DOHH2 (cell line): ENCODE results near the gene SLCO3A1.

ENCODE experiments used
- EZH2phosphoT487 ChIP-seq: fragments of 200-600 bp; sonication (generic); IDR thresholded peaks from 2 replicates; pipeline ENCODE4 v1.6.1; 2017; ENCODE audit warnings: borderline replicate concordance, mild to moderate bottlenecking, antibody characterized with exemption, low read length, moderate library complexity, mixed read lengths
- TF ChIP-seq, protein P1 (sequence below): fragments of 200-600 bp; sonication (generic); IDR thresholded peaks from one replicate; pipeline ENCODE4 v1.5.1; 2014; ENCODE audit warnings: antibody characterized with exemption, mild to moderate bottlenecking, low read depth, low read length; ENCODE audit not compliant: poor library complexity, severe bottlenecking

DNA sequence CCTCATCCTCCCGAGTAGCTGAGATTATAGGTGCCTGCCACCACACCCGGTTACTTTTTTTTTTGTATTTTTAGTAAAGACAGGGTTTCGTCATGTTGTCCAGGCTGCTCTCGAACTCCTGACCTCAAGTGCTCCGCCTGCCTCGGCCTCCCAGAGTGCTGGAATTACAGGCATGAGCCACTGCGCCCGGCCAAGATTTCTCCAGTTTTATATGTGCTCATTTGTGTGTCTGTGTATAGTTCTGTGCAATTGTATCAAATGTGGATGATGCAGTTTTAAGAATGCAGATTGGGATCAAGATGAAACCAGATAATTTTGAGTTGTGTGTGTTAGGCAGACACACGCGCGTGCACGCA, 68.3 kb downstream of the SLCO3A1 start:
- TF ChIP-seq, protein P1, sequence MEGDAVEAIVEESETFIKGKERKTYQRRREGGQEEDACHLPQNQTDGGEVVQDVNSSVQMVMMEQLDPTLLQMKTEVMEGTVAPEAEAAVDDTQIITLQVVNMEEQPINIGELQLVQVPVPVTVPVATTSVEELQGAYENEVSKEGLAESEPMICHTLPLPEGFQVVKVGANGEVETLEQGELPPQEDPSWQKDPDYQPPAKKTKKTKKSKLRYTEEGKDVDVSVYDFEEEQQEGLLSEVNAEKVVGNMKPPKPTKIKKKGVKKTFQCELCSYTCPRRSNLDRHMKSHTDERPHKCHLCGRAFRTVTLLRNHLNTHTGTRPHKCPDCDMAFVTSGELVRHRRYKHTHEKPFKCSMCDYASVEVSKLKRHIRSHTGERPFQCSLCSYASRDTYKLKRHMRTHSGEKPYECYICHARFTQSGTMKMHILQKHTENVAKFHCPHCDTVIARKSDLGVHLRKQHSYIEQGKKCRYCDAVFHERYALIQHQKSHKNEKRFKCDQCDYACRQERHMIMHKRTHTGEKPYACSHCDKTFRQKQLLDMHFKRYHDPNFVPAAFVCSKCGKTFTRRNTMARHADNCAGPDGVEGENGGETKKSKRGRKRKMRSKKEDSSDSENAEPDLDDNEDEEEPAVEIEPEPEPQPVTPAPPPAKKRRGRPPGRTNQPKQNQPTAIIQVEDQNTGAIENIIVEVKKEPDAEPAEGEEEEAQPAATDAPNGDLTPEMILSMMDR: no peak
- TF ChIP-seq EZH2phosphoT487: no peak
